ENCODE measurements around the gene GALNT17. TPM values are rescaled to one million over a fixed set of nuclear protein-coding genes. Genes with fewer than 3 reads are reported as not detected.

Gene GALNT17
- total RNA-seq, 6 donors from 2014 or later, result 5.3 to 26.2 (median 10.1) TPM

GRCh38 chr7:71286924-71287323 lies 155.0 kb downstream of the GALNT17 start:
- TF ChIP-seq EP300 (IDR thresholded peaks at IDR 0.05), result no peak
- TF ChIP-seq POLR2A (IDR thresholded peaks at IDR 0.05), result no peak
- no peak for TF ChIP-seq CTCF (IDR thresholded peaks at IDR 0.05)
- no peak for TF ChIP-seq POLR2AphosphoS5 (IDR thresholded peaks at IDR 0.05)
- H3K36me3 ChIP-seq, result no peaks in the 10 kb centered on the region
- H3K4me3 ChIP-seq, result no peak overlapping the region
- DNase-seq, result no peak
- peak overlapping the region in 1 of 4 donors; percentile 34 for H3K27ac ChIP-seq
- no peaks in the 10 kb centered on the region for H3K27me3 ChIP-seq
- H3K9me3 ChIP-seq, result no peaks in the 10 kb centered on the region
- no peak for ATAC-seq (ENCODE audit: low FRiP score in 2 of 2)
- WGBS, 2 donors, result 71% methylated on average over 9 of the region's 9 CpGs
- H3K4me1 ChIP-seq, result no peaks in the 10 kb centered on the region

GRCh38 chr7:71290452-71290851 lies 158.5 kb downstream of the GALNT17 start:
- TF ChIP-seq EP300 (IDR thresholded peaks at IDR 0.05) (no peak), CTCF (IDR thresholded peaks at IDR 0.05) (no peak), POLR2AphosphoS5 (IDR thresholded peaks at IDR 0.05) (no peak)
- ATAC-seq (ENCODE audit: low FRiP score in 2 of 2) (no peak), DNase-seq (no peak)
- Histone ChIP-seq H3K4me3 (no peak overlapping the region), H3K36me3 (no peaks in the 10 kb centered on the region), H3K9me3 (no peaks in the 10 kb centered on the region), H3K27ac (no peak overlapping the region), H3K27me3 (no peaks in the 10 kb centered on the region), H3K4me1 (no peaks in the 10 kb centered on the region)
- WGBS, 2 donors, result 62 to 71% methylated on average over 4 of the region's 4 CpGs

GRCh38 chr7:71298378-71298777 lies 166.4 kb downstream of the GALNT17 start:
- H3K9me3 ChIP-seq, result no peaks in the 10 kb centered on the region
- H3K4me3 ChIP-seq, result no peak overlapping the region
- no peak overlapping the region for H3K27ac ChIP-seq
- no peaks in the 10 kb centered on the region for H3K27me3 ChIP-seq
- H3K4me1 ChIP-seq, result no peaks in the 10 kb centered on the region
- H3K36me3 ChIP-seq, result no peaks in the 10 kb centered on the region
- WGBS, 2 donors, result 82 to 92% methylated on average over 6 of the region's 6 CpGs
- ATAC-seq (ENCODE audit: low FRiP score in 2 of 2) (no peak), DNase-seq (no peak)
- TF ChIP-seq POLR2A (IDR thresholded peaks at IDR 0.05) (no peak), CTCF (IDR thresholded peaks at IDR 0.05) (no peak), EP300 (IDR thresholded peaks at IDR 0.05) (no peak), POLR2AphosphoS5 (IDR thresholded peaks at IDR 0.05) (no peak)

- ATAC-seq (ENCODE audit: low FRiP score in 2 of 2) (no peak), DNase-seq (no peak)
- Histone ChIP-seq H3K4me1 (no peaks in the 10 kb centered on the region), H3K4me3 (no peak overlapping the region), H3K36me3 (no peaks in the 10 kb centered on the region), H3K27me3 (no peaks in the 10 kb centered on the region), H3K27ac (no peak overlapping the region), H3K9me3 (no peaks in the 10 kb centered on the region)
- WGBS, 2 donors, result 90 to 93% methylated on average over 2 to 3 of the region's 3 CpGs
- no peak for TF ChIP-seq POLR2A (IDR thresholded peaks at IDR 0.05)
- no peak for TF ChIP-seq EP300 (IDR thresholded peaks at IDR 0.05)
- no peak for TF ChIP-seq CTCF (IDR thresholded peaks at IDR 0.05)
- no peak for TF ChIP-seq POLR2AphosphoS5 (IDR thresholded peaks at IDR 0.05)
These were observed 168.1 kb downstream of the GALNT17 start for GRCh38 chr7:71300086-71300485.

GRCh38 chr7:71300603-71301002 lies 168.7 kb downstream of the GALNT17 start:
- TF ChIP-seq POLR2A (IDR thresholded peaks at IDR 0.05) (no peak), CTCF (IDR thresholded peaks at IDR 0.05) (no peak), EP300 (IDR thresholded peaks at IDR 0.05) (no peak), POLR2AphosphoS5 (IDR thresholded peaks at IDR 0.05) (no peak)
- ATAC-seq (ENCODE audit: low FRiP score in 2 of 2) (no peak), DNase-seq (no peak)
- no peak overlapping the region for H3K27ac ChIP-seq
- H3K9me3 ChIP-seq, result no peaks in the 10 kb centered on the region
- no peaks in the 10 kb centered on the region for H3K36me3 ChIP-seq
- H3K4me3 ChIP-seq, result no peak overlapping the region
- 47 to 59% methylated on average over 6 of the region's 6 CpGs for WGBS, 2 donors
- H3K27me3 ChIP-seq, result no peaks in the 10 kb centered on the region
- H3K4me1 ChIP-seq, result no peaks in the 10 kb centered on the region

Measured in upper lobe of left lung (tissue), 6 donors.